Psoas muscle (tissue), 8 donors: ENCODE measurements around the gene UBAP2L. TPM values are rescaled to one million over a fixed set of nuclear protein-coding genes. Genes with fewer than 3 reads are reported as not detected.

Experiments
- ATAC-seq, 4 donors: fragments of 200-7000 bp; cut with Tn5 transposase; one replicate each; pipeline ENCODE4 v1.9.1; 2020; ENCODE audit warnings: moderate library complexity in 3 of 4, mild to moderate bottlenecking in 2 of 4
- DNase-seq, 2 donors: peaks; one replicate each; pipeline ENCODE4 v3.0.0-alpha.2; 2020
- H3K27ac ChIP-seq: fragments of 200-600 bp; one replicate; pipeline ENCODE4 v1.8.0; 2022
- H3K27me3 ChIP-seq, 3 donors: fragments of 200-600 bp in 1 of 3; one replicate each; pipeline versions ENCODE4 v1.6.1 to v1.8.0; 2013 to 2022; ENCODE audit warnings: low read length in 2 of 3, mild to moderate bottlenecking in 2 of 3, moderate library complexity in 1 of 3; ENCODE audit not compliant: insufficient read depth in 3 of 3
- H3K36me3 ChIP-seq, 2 donors: fragments of 200-600 bp in 1 of 2; one replicate each; pipeline versions ENCODE4 v1.6.1 to v1.8.0; 2013 to 2022; ENCODE audit warnings: low read depth in 1 of 2, mild to moderate bottlenecking in 1 of 2, moderate library complexity in 1 of 2; ENCODE audit not compliant: insufficient read depth in 1 of 2
- H3K4me1 ChIP-seq: fragments of 200-600 bp; one replicate; pipeline ENCODE4 v1.8.0; 2022
- H3K4me3 ChIP-seq: fragments of 200-600 bp; one replicate; pipeline ENCODE4 v1.8.0; 2022; ENCODE audit warnings: mild to moderate bottlenecking
- H3K9me3 ChIP-seq: fragments of 200-600 bp; one replicate; pipeline ENCODE4 v1.8.0; 2022
- CTCF ChIP-seq: fragments of 200-600 bp; IDR thresholded peaks from one replicate; pipeline ENCODE4 v1.8.0; 2022; ENCODE audit warnings: antibody characterized with exemption
- WGBS, 3 donors: extraction: QIAGEN DNeasy Blood & Tissue Kit; methylation state at CpG; one replicate each; pipeline versions ENCODE4 v1.1.6 to v1.1.7; 2013; 5-methylcytosine and 5-hydroxymethylcytosine counted together
- intact Hi-C, 2 donors: fragments of 100-400 bp; cut with DNase I; formaldehyde crosslinking; loops; one replicate each; pipeline versions ENCODE4 v1.11.0 to v1.14.2; 2022
- polyA plus RNA-seq, 3 donors: library from polyadenylated mRNA; stranded (reverse); fragments of 200-250 nt; gene quantifications; one replicate each; pipeline ENCODE4 v1.2.3, GENCODE V29; 2013
- total RNA-seq, 4 donors: library from RNA; stranded (reverse); fragmentation: NEBNext Ultra II Directional in 2 of 4; extraction: Animal tissue kit (Norgen Biotek cat#: 25700) in 2 of 4; gene quantifications; one replicate each; pipeline versions ENCODE4 v1.2.1 to v1.2.4, GENCODE V29; 2021 to 2023
- donor health status: healthy with polysubstance abuse.
- donor health status: DM: no; HTN: no; CAD: no; lungs with moderate emphysema.
- donor health status: Bipolar disorder and iron deficiency.
- donor health status: healthy.
- donor health status: DM: yes; HTN: yes; CAD: no.
- donor health status: DM: no; HTN: no; CAD: no.
- donor health status: DM: no; HTN: no; CAD: no.
- donor health status: DM: yes; HTN: yes; CAD: no.

UBAP2L gene
- total and polyA plus RNA-seq, 7 donors, result 45.8 to 121 (median 84.6) TPM

DNA sequence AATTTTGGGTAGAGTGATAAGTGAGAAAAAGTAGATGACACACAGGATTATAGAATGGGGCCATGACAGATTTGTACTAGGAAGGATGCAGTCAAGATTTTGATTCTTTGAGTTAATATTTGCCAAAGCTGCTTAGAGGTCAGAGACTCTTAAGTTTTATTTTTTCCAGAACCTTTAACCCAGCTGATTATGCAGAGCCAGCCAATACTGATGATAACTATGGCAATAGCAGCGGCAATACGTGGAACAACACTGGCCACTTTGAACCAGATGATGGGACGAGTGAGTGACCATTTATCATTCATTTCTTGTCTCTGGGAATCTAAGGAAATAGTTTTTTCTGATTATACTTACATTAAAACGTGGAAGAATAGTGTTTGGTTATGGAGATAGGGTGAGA, 16.1 kb downstream of the UBAP2L start:
- intact Hi-C loops, result no loop called here
- no peak overlapping the region for H3K27ac ChIP-seq
- H3K36me3 ChIP-seq, result peaks cover 23 to 99% of the 10 kb centered on the region in 2 donors
- peaks cover 6% of the 10 kb centered on the region for H3K4me1 ChIP-seq
- no peak for ATAC-seq
- H3K9me3 ChIP-seq, result no peaks in the 10 kb centered on the region
- no peak for TF ChIP-seq CTCF
- no peaks in the 10 kb centered on the region for H3K27me3 ChIP-seq
- WGBS, 3 donors, result 84 to 91% (median 88%) methylated on average over 4 of the region's 4 CpGs
- H3K4me3 ChIP-seq, result no peak overlapping the region
- DNase-seq, result no peak

- intact Hi-C loops, result no loop called here
- H3K36me3 ChIP-seq, result peaks cover 23 to 99% of the 10 kb centered on the region in 2 donors
- H3K4me3 ChIP-seq, result no peak overlapping the region
- H3K9me3 ChIP-seq, result no peaks in the 10 kb centered on the region
- peaks cover 6% of the 10 kb centered on the region for H3K4me1 ChIP-seq
- TF ChIP-seq CTCF, result no peak
- H3K27ac ChIP-seq, result no peak overlapping the region
- no peak for DNase-seq
- H3K27me3 ChIP-seq, result no peaks in the 10 kb centered on the region
- WGBS, 3 donors, result 95 to 97% (median 96%) methylated on average over 2 of the region's 2 CpGs
- ATAC-seq, result no peak
Measured at GRCh38 chr1:154237435-154237834, 16.7 kb downstream of the UBAP2L start.

DNA sequence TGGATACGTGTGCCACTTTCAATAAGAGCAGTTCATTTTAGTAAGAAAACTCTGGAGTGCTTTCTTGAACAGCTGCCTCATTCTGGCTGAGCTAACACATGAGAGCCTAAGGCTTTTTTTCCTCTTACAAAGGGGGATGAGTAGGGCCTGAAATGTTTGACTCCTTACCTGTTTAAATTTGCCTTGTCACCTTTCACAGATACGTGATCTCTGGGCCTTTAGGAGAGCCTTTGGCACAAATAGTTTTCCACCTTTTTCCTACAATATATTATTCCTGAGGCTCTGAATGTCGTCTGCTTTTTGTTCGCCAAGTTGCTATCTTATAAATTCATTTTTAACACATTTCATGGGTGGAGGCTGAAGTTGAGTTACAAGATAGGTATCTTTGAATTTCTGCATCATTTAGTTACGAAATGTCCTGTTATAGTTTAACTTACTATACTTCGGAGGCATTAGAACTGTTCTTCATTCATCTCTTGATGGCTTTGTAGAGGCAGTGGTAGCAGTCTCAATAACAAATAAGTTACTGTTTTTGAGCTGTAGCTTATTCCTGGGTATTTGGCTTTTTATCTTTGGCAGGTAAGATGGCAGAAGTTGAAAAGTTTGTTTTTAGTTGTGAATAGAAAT, 17.2 kb downstream of the UBAP2L start:
- WGBS, 3 donors, result 93 to 95% (median 94%) methylated on average over 6 of the region's 6 CpGs
- Histone ChIP-seq H3K9me3 (no peaks in the 10 kb centered on the region), H3K27ac (no peak overlapping the region), H3K4me1 (peaks cover 6% of the 10 kb centered on the region), H3K36me3 (peaks cover 23 to 99% of the 10 kb centered on the region in 2 donors), H3K27me3 (no peaks in the 10 kb centered on the region), H3K4me3 (no peak overlapping the region)
- intact Hi-C loops, result no loop called here
- ATAC-seq, result no peak
- TF ChIP-seq CTCF, result no peak
- no peak for DNase-seq

- 56 to 81% (median 61%) methylated on average over 3 of the region's 3 CpGs for WGBS, 3 donors
- no peak for DNase-seq
- peaks cover 34 to 99% of the 10 kb centered on the region in 2 donors for H3K36me3 ChIP-seq
- H3K27ac ChIP-seq, result peak overlapping the region; percentile 1
- no peak overlapping the region for H3K4me3 ChIP-seq
- intact Hi-C loops, result no loop called here
- no peaks in the 10 kb centered on the region for H3K27me3 ChIP-seq
- H3K9me3 ChIP-seq, result no peaks in the 10 kb centered on the region
- no peak for TF ChIP-seq CTCF
- peaks cover 6% of the 10 kb centered on the region for H3K4me1 ChIP-seq
- ATAC-seq, result peak; percentile 54 to 73 (median 70)
Measured at GRCh38 chr1:154239491-154239890, 18.7 kb downstream of the UBAP2L start.

- no peaks in the 10 kb centered on the region for H3K9me3 ChIP-seq
- no peaks in the 10 kb centered on the region for H3K27me3 ChIP-seq
- H3K27ac ChIP-seq, result peak overlapping the region; percentile 1
- intact Hi-C loops, result no loop called here
- peak in 2 of 4 donors; percentile 46 to 56 for ATAC-seq
- H3K4me3 ChIP-seq, result no peak overlapping the region
- 55 to 74% (median 60%) methylated on average over 3 of the region's 3 CpGs for WGBS, 3 donors
- H3K4me1 ChIP-seq, result peaks cover 6% of the 10 kb centered on the region
- peaks cover 31 to 99% of the 10 kb centered on the region in 2 donors for H3K36me3 ChIP-seq
- TF ChIP-seq CTCF, result no peak
- no peak for DNase-seq
Measured at GRCh38 chr1:154240294-154240833, 19.6 kb downstream of the UBAP2L start.
